Measurements from ENCODE around the gene ZNF774.

DNA sequence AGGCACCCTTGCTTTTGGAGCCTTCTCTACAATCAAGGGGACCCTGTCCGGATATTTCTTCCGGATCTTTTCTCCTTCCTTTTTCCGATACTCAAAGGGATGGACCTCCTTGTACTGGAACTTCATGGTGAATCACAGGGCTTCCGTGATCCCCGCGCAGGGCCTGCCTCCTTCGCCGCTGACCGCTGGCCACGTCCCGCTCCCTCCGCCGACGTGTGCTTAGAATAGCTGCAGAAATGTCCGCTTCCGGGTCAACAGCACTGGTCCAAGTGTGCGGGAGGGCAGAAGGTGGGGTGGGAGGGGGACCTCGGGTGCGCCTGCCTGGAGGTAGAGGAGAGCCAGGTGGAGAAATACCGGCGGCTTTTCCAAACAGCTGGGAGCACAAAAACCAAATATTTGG lies 3.0 kb upstream of the ZNF774 start:
- TF ChIP-seq EZH2 (IDR thresholded peaks at IDR 0.05; ENCODE audit: insufficient read depth, poor library complexity, severe bottlenecking) (no peak), EZH2phosphoT487 (IDR thresholded peaks at IDR 0.05; ENCODE audit: insufficient read depth, low read depth) (no peak)

All from GM23248 (cell line).